HCT116 (cell line): ENCODE measurements around the gene NEK11. TPM values are rescaled to one million over a fixed set of nuclear protein-coding genes. Genes with fewer than 3 reads are reported as not detected.

Source experiments
- ATAC-seq: fragments of 200-7000 bp; cut with Tn5 transposase; 2 replicates; pipeline ENCODE4 v1.9.1; 2020; ENCODE audit warnings: mild to moderate bottlenecking, moderate library complexity
- BruUV-seq: library from RNA; stranded (reverse); fragments of 400-500 nt; replicated peaks from 2 replicates; lab custom pipeline; 2021; lab: Mats Ljungman, UMichigan
- CTCF ChIA-PET: fragments of 300-600 bp; sonication (Branson Sonifier 250); formaldehyde crosslinking; loops from one replicate; lab custom pipeline; 2021; ENCODE audit warnings: antibody characterized with exemption; lab: Charles Lee
- POLR2A ChIA-PET: fragments of 300-600, 350-600 bp; sonication (Branson Sonifier 250); formaldehyde crosslinking; loops from one replicate; lab custom pipeline; 2021; ENCODE audit warnings: antibody characterized with exemption; lab: Charles Lee
- RAD21 ChIA-PET, 2 experiments: fragments of 300-600 bp; sonication (Branson Sonifier 250); formaldehyde crosslinking; loops; one replicate each; lab custom pipeline; 2023; ENCODE audit warnings: low total read pairs in 2 of 2; ENCODE audit not compliant: uncharacterized antibody in 2 of 2, unreplicated experiment in 2 of 2, low non-redundant PET in 1 of 2; lab: Charles Lee
- DNase-seq: peaks from one replicate; pipeline ENCODE4 v3.0.0-alpha.2; 2010; ENCODE audit warnings: low read depth, low spot score
- H2AFZ ChIP-seq: fragments of 200-600 bp; shearing (Covaris generic), sonication (generic); 2 replicates; pipeline ENCODE4 v1.6.1; 2017; ENCODE audit warnings: low read depth, mixed run types, mixed read lengths, antibody characterized with exemption, low read length; ENCODE audit not compliant: poor library complexity, severe bottlenecking
- H3K27ac ChIP-seq: 2 replicates; pipeline ENCODE4 v1.5.1; 2012; ENCODE audit warnings: low read depth, low read length
- H3K27me3 ChIP-seq: fragments of 200-600 bp; sonication (generic); 2 replicates; pipeline ENCODE4 v1.6.1; 2016; ENCODE audit warnings: mixed run types, low read length, mixed read lengths; ENCODE audit not compliant: insufficient read depth
- H3K36me3 ChIP-seq, 2 experiments: fragments of 200-500 bp in 1 of 2; fragments of 200-600 bp in 1 of 2; sonication (Bioruptor generic) in 1 of 2; sonication (generic) in 1 of 2; 2 replicates each; pipeline versions ENCODE4 v1.5.1 to v1.6.1; 2014 to 2016; ENCODE audit warnings: low read length in 2 of 2, inconsistent platforms in 1 of 2, mixed read lengths in 1 of 2, mixed run types in 1 of 2; ENCODE audit not compliant: insufficient read depth in 2 of 2, control insufficient read depth in 1 of 2
- H3K4me1 ChIP-seq, 2 experiments: fragments of 200-600 bp in 1 of 2; sonication (generic) in 1 of 2; 2 replicates each; pipeline versions ENCODE4 v1.5.1 to v1.6.1; 2012 to 2017; ENCODE audit warnings: low read length in 2 of 2, inconsistent platforms in 1 of 2, mild to moderate bottlenecking in 1 of 2, mixed read lengths in 1 of 2, mixed run types in 1 of 2, moderate library complexity in 1 of 2; ENCODE audit not compliant: insufficient read depth in 2 of 2, control insufficient read depth in 1 of 2
- H3K4me2 ChIP-seq: fragments of 200-600 bp; sonication (generic); 2 replicates; pipeline ENCODE4 v1.6.1; 2017; ENCODE audit warnings: mixed run types, low read length, mixed read lengths
- H3K4me3 ChIP-seq, 2 experiments: fragments of 200-600 bp in 1 of 2; sonication (generic) in 1 of 2; replicated peaks in 1 of 2; 2 replicates each; pipeline ENCODE4 v1.5.1; 2011 to 2016; ENCODE audit warnings: low read length in 2 of 2, control low read depth in 1 of 2, low read depth in 1 of 2, mild to moderate bottlenecking in 1 of 2, mixed read lengths in 1 of 2, mixed run types in 1 of 2
- H3K79me2 ChIP-seq: fragments of 200-600 bp; sonication (generic); 2 replicates; pipeline ENCODE4 v1.6.1; 2017; ENCODE audit warnings: mild to moderate bottlenecking, mixed run types, low read length, moderate library complexity, mixed read lengths; ENCODE audit not compliant: insufficient read depth
- H3K9ac ChIP-seq: fragments of 200-600 bp; sonication (generic); 2 replicates; pipeline ENCODE4 v1.6.1; 2016; ENCODE audit warnings: low read length, mixed read lengths
- H3K9me2 ChIP-seq: fragments of 200-600 bp; sonication (generic), shearing (Covaris generic); 2 replicates; pipeline ENCODE4 v1.6.1; 2017; ENCODE audit warnings: mixed run types, mild to moderate bottlenecking, moderate library complexity; ENCODE audit not compliant: insufficient read depth
- H3K9me3 ChIP-seq, 2 experiments: fragments of 200-500 bp in 1 of 2; fragments of 200-600 bp in 1 of 2; sonication (Bioruptor generic) in 1 of 2; sonication (generic) in 1 of 2; 2 replicates each; pipeline ENCODE4 v1.6.1; 2014 to 2017; ENCODE audit warnings: low read length in 2 of 2, mixed read lengths in 2 of 2, inconsistent platforms in 1 of 2, low read depth in 1 of 2, mild to moderate bottlenecking in 1 of 2, mixed run types in 1 of 2, moderate library complexity in 1 of 2; ENCODE audit not compliant: control insufficient read depth in 1 of 2, insufficient read depth in 1 of 2
- H4K20me1 ChIP-seq: fragments of 200-600 bp; sonication (generic), shearing (Covaris generic); 2 replicates; pipeline ENCODE4 v1.6.1; 2017; ENCODE audit warnings: mixed run types, mild to moderate bottlenecking, moderate library complexity; ENCODE audit not compliant: insufficient read depth
- ATF3 ChIP-seq: IDR thresholded peaks from 2 replicates; pipeline ENCODE4 v1.6.1; 2012
- CEBPB ChIP-seq: IDR thresholded peaks from 2 replicates; pipeline ENCODE4 v1.6.1; 2012; ENCODE audit warnings: low read depth
- EZH2 ChIP-seq: fragments of 200-600 bp; sonication (generic); IDR thresholded peaks from 2 replicates; pipeline ENCODE4 v1.6.1; 2017; ENCODE audit warnings: antibody characterized with exemption, mixed run types
- EZH2phosphoT487 ChIP-seq: fragments of 200-600 bp; IDR thresholded peaks from 2 replicates; pipeline ENCODE4 v1.6.1; 2018; ENCODE audit warnings: antibody characterized with exemption, borderline replicate concordance
- FOSL1 ChIP-seq: IDR thresholded peaks from 2 replicates; pipeline ENCODE4 v1.6.1; 2012; ENCODE audit warnings: low read depth
- MAX ChIP-seq: IDR thresholded peaks from 2 replicates; pipeline ENCODE4 v1.6.1; 2012
- POLR2A ChIP-seq: IDR thresholded peaks from 2 replicates; pipeline ENCODE4 v1.7.0; 2011; ENCODE audit warnings: borderline replicate concordance; ENCODE audit not compliant: insufficient read depth, insufficient read length; ENCODE audit errors: extremely low read depth
- RAD21 ChIP-seq: IDR thresholded peaks from 2 replicates; pipeline ENCODE4 v1.6.1; 2012; ENCODE audit warnings: low read depth, mild to moderate bottlenecking
- REST ChIP-seq: IDR thresholded peaks from 2 replicates; pipeline ENCODE4 v1.6.1; 2012; ENCODE audit warnings: low read depth
- SRF ChIP-seq: IDR thresholded peaks from 2 replicates; pipeline ENCODE4 v1.6.1; 2012; ENCODE audit warnings: low read depth
- ZFX ChIP-seq: fragments of 450-650 bp; IDR thresholded peaks from 2 replicates; pipeline ENCODE4 v1.6.1; 2017
- ZNF274 ChIP-seq: fragments of 200-500 bp; sonication (Bioruptor generic); IDR thresholded peaks from 2 replicates; pipeline ENCODE4 v1.6.1; 2014; ENCODE audit warnings: mild to moderate bottlenecking, low read depth, low read length, inconsistent platforms
- intact Hi-C: fragments of 100-400 bp; cut with micrococcal nuclease; formaldehyde crosslinking; loops from 2 replicates; pipeline ENCODE4 v1.10.0; 2022
- total RNA-seq: library from RNA; stranded (reverse); gene quantifications from one replicate; pipeline ENCODE4 v1.2.1, GENCODE V29; 2021; ENCODE audit not compliant: unreplicated experiment
- TF ChIP-seq, protein P1 (sequence below), 3 experiments: fragments of 200-600 bp in 1 of 3; sonication (generic) in 1 of 3; IDR thresholded peaks in 2 of 3; conservative IDR thresholded peaks in 1 of 3; 2 replicates each; pipeline ENCODE4 v1.5.1; 2012 to 2017; ENCODE audit warnings: low read depth in 2 of 3, low read length in 2 of 3, antibody characterized with exemption in 1 of 3, borderline replicate concordance in 1 of 3, control low read depth in 1 of 3, mild to moderate bottlenecking in 1 of 3, mixed read lengths in 1 of 3, mixed run types in 1 of 3, moderate library complexity in 1 of 3; ENCODE audit not compliant: insufficient read depth in 1 of 3
- TF ChIP-seq, protein P2 (sequence below): IDR thresholded peaks from 2 replicates; pipeline ENCODE4 v1.6.1; 2011; ENCODE audit warnings: mild to moderate bottlenecking, low read length, moderate library complexity; ENCODE audit not compliant: insufficient replicate concordance; ENCODE audit errors: extremely low read depth

The NEK11 gene
- total RNA-seq, 1 experiment from 2014 or later = 3.1 TPM

DNA sequence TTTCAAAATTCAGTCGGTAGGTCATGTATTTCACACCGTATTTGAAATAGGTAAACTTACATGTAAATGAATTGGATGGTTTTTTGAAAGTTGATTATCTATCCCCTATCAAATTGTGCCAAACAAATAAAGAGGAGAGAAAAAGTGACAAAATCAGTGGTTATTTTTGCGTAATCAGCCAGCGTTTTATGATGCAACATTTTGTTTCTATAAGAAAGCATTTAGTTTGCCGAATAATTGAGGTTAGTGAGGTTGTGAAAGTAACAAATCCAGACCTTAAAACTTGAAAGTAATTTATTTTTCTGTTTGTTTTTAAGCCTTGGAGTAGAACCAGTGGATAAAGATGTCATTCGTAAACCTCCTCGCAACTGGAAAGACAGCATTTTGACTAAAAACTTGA is 29.4 kb upstream of the NEK11 start:
- RAD21 ChIA-PET = no interaction called here
- DNase-seq = no peak
- POLR2A ChIA-PET = no interaction called here
- TF ChIP-seq RAD21 = no peak
- no peak for TF ChIP-seq EZH2phosphoT487
- TF ChIP-seq FOSL1 = no peak
- no peak for TF ChIP-seq REST
- no peak for TF ChIP-seq ZFX
- no peak for TF ChIP-seq POLR2A
- no TSS peak for BruUV-seq
- Histone ChIP-seq H3K9ac (no peak overlapping the region), H3K79me2 (no peaks in the 10 kb centered on the region), H3K4me1 (no peaks in the 10 kb centered on the region), H3K4me3 (no peak overlapping the region), H3K36me3 (peaks cover 9% of the 10 kb centered on the region in 2 experiments; a peak in 2 of 4 replicates), H3K27ac (no peak overlapping the region), H2AFZ (no peak overlapping the region), H3K9me3 (no peaks in the 10 kb centered on the region), H3K9me2 (no peaks in the 10 kb centered on the region), H3K4me2 (no peak overlapping the region), H4K20me1 (no peaks in the 10 kb centered on the region), H3K27me3 (no peaks in the 10 kb centered on the region)
- CTCF ChIA-PET = no interaction called here
- intact Hi-C loops = no loop called here
- ATAC-seq = no peak

DNA sequence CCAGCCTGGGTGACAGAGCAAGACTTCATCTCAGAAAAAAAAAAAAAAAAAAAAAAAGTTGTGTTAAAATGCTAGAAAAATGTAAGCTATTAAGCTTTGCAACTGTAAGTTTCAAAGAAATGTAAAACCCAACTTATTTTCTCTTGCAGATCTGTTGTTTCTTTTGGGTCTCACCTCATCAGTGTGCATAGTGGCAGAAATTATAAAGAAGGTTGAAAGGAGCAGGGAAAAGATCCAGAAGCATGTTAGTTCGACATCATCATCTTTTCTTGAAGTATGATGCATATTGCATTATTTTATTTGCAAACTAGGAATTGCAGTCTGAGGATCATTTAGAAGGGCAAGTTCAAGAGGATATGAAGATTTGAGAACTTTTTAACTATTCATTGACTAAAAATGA is 25.6 kb upstream of the NEK11 start:
- RAD21 ChIA-PET = no interaction called here
- POLR2A ChIA-PET = no interaction called here
- Histone ChIP-seq H3K4me2 (no peak overlapping the region), H3K4me3 (no peak overlapping the region), H3K27ac (no peak overlapping the region), H3K36me3 (peaks cover 9 to 15% of the 10 kb centered on the region in 2 experiments; a peak in 3 of 4 replicates), H3K9me2 (no peaks in the 10 kb centered on the region), H3K79me2 (no peaks in the 10 kb centered on the region), H2AFZ (no peak overlapping the region), H4K20me1 (no peaks in the 10 kb centered on the region), H3K9ac (no peak overlapping the region), H3K27me3 (no peaks in the 10 kb centered on the region), H3K4me1 (no peaks in the 10 kb centered on the region), H3K9me3 (no peaks in the 10 kb centered on the region)
- intact Hi-C loops = no loop called here
- BruUV-seq = no TSS peak
- CTCF ChIA-PET = no interaction called here
- ATAC-seq = no peak
- DNase-seq = no peak
- no peak for TF ChIP-seq MAX
- no peak for TF ChIP-seq EZH2phosphoT487
- no peak for TF ChIP-seq ZNF274
- TF ChIP-seq, protein P1, sequence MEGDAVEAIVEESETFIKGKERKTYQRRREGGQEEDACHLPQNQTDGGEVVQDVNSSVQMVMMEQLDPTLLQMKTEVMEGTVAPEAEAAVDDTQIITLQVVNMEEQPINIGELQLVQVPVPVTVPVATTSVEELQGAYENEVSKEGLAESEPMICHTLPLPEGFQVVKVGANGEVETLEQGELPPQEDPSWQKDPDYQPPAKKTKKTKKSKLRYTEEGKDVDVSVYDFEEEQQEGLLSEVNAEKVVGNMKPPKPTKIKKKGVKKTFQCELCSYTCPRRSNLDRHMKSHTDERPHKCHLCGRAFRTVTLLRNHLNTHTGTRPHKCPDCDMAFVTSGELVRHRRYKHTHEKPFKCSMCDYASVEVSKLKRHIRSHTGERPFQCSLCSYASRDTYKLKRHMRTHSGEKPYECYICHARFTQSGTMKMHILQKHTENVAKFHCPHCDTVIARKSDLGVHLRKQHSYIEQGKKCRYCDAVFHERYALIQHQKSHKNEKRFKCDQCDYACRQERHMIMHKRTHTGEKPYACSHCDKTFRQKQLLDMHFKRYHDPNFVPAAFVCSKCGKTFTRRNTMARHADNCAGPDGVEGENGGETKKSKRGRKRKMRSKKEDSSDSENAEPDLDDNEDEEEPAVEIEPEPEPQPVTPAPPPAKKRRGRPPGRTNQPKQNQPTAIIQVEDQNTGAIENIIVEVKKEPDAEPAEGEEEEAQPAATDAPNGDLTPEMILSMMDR (IDR thresholded peaks at IDR 0.05 in 2 of 3, conservative IDR thresholded peaks at IDR 0.05 in 1 of 3; ENCODE audit: borderline replicate concordance in 1 of 3, insufficient read depth in 1 of 3, low read depth in 2 of 3, low read length in 2 of 3) = no peak
- TF ChIP-seq ATF3 = no peak
- TF ChIP-seq, protein P2, sequence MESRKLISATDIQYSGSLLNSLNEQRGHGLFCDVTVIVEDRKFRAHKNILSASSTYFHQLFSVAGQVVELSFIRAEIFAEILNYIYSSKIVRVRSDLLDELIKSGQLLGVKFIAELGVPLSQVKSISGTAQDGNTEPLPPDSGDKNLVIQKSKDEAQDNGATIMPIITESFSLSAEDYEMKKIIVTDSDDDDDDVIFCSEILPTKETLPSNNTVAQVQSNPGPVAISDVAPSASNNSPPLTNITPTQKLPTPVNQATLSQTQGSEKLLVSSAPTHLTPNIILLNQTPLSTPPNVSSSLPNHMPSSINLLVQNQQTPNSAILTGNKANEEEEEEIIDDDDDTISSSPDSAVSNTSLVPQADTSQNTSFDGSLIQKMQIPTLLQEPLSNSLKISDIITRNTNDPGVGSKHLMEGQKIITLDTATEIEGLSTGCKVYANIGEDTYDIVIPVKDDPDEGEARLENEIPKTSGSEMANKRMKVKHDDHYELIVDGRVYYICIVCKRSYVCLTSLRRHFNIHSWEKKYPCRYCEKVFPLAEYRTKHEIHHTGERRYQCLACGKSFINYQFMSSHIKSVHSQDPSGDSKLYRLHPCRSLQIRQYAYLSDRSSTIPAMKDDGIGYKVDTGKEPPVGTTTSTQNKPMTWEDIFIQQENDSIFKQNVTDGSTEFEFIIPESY = no peak
- TF ChIP-seq SRF = no peak
- TF ChIP-seq CEBPB = no peak
- no peak for TF ChIP-seq EZH2
